SK-N-SH (cell line): ENCODE measurements around the gene ANXA7. TPM values are rescaled to one million over a fixed set of nuclear protein-coding genes. Genes with fewer than 3 reads are reported as not detected.

Experiments used
- CTCF ChIA-PET: fragments of 300-600, 350-600 bp; formaldehyde crosslinking; extraction: SDS; loops from one replicate; lab custom pipeline; 2021; lab: Yijun Ruan, JAX
- POLR2A ChIA-PET: fragments of 350-600 bp; sonication (Branson Sonifier 250); formaldehyde crosslinking; extraction: SDS; loops from one replicate; lab custom pipeline; 2020; ENCODE audit warnings: antibody characterized with exemption, inconsistent platforms; lab: Yijun Ruan, JAX
- DNase-seq: peaks from one replicate; pipeline ENCODE4 v3.0.0; 2012
- H2AFZ ChIP-seq: fragments of 200-600 bp; sonication (generic); 2 replicates; pipeline ENCODE4 v1.8.1; 2016; ENCODE audit warnings: antibody characterized with exemption, mild to moderate bottlenecking, low read depth
- H3F3A ChIP-seq: fragments of 200-600 bp; sonication (generic); replicated peaks from 2 replicates; pipeline ENCODE3; 2016; ENCODE audit warnings: antibody characterized with exemption, mild to moderate bottlenecking; ENCODE audit not compliant: insufficient read depth
- H3K27ac ChIP-seq, 2 experiments: fragments of 200-500 bp in 1 of 2; fragments of 200-600 bp in 1 of 2; sonication (Bioruptor generic) in 1 of 2; sonication (generic), shearing (Covaris generic) in 1 of 2; 2 replicates each; pipeline versions ENCODE4 v1.5.1 to v1.6.1; 2014 to 2016; ENCODE audit warnings: low read depth in 2 of 2, inconsistent platforms in 1 of 2, low read length in 1 of 2, mild to moderate bottlenecking in 1 of 2, mixed read lengths in 1 of 2
- H3K27me3 ChIP-seq: fragments of 200-600 bp; sonication (generic), shearing (Covaris generic); 2 replicates; pipeline ENCODE4 v1.6.1; 2016; ENCODE audit warnings: mixed run types; ENCODE audit not compliant: insufficient read depth
- H3K36me3 ChIP-seq, 2 experiments: fragments of 200-500 bp in 1 of 2; fragments of 200-600 bp in 1 of 2; sonication (Bioruptor generic) in 1 of 2; sonication (generic) in 1 of 2; replicated peaks in 1 of 2; 2 replicates each; pipeline versions ENCODE3 to v1.5.1; 2014 to 2016; ENCODE audit warnings: low read length in 1 of 2, mild to moderate bottlenecking in 1 of 2; ENCODE audit not compliant: insufficient read depth in 2 of 2, control insufficient read depth in 1 of 2
- H3K4me1 ChIP-seq, 2 experiments: fragments of 200-500 bp in 1 of 2; fragments of 200-600 bp in 1 of 2; sonication (Bioruptor generic) in 1 of 2; sonication (generic), shearing (Covaris generic) in 1 of 2; 2 replicates each; pipeline versions ENCODE4 v1.5.1 to v1.6.1; 2014 to 2016; ENCODE audit warnings: low read depth in 1 of 2, low read length in 1 of 2, mixed run types in 1 of 2; ENCODE audit not compliant: insufficient read depth in 2 of 2, control insufficient read depth in 1 of 2
- H3K4me2 ChIP-seq: fragments of 200-600 bp; sonication (generic), shearing (Covaris generic); 2 replicates; pipeline ENCODE4 v1.6.1; 2017; ENCODE audit warnings: mixed run types
- H3K4me3 ChIP-seq, 2 experiments: fragments of 200-500 bp in 1 of 2; fragments of 200-600 bp in 1 of 2; sonication (Bioruptor generic) in 1 of 2; sonication (generic), shearing (Covaris generic) in 1 of 2; 2 replicates each; pipeline versions ENCODE4 v1.5.1 to v1.8.1; 2014 to 2016; ENCODE audit warnings: low read depth in 2 of 2, inconsistent platforms in 1 of 2, low read length in 1 of 2, mild to moderate bottlenecking in 1 of 2, mixed read lengths in 1 of 2, moderate library complexity in 1 of 2
- H3K79me2 ChIP-seq: fragments of 200-600 bp; sonication (generic); 2 replicates; pipeline ENCODE4 v1.8.1; 2017; ENCODE audit warnings: mild to moderate bottlenecking; ENCODE audit not compliant: insufficient read depth
- H3K9ac ChIP-seq: fragments of 200-600 bp; sonication (generic); 2 replicates; pipeline ENCODE4 v1.6.1; 2017; ENCODE audit warnings: mixed run types
- H3K9me2 ChIP-seq: fragments of 200-600 bp; sonication (generic); 2 replicates; pipeline ENCODE4 v1.6.1; 2017; ENCODE audit warnings: mixed run types
- H3K9me3 ChIP-seq: fragments of 200-600 bp; sonication (generic); 2 replicates; pipeline ENCODE4 v1.6.1; 2017; ENCODE audit warnings: mixed run types, mild to moderate bottlenecking, moderate library complexity
- H4K20me1 ChIP-seq: fragments of 200-600 bp; sonication (generic); 2 replicates; pipeline ENCODE4 v1.6.1; 2017; ENCODE audit warnings: mild to moderate bottlenecking, mixed run types; ENCODE audit not compliant: insufficient read depth
- ELF1 ChIP-seq: IDR thresholded peaks from 2 replicates; pipeline ENCODE4 v1.4.0; 2012
- FOXJ3 ChIP-seq: sonication (generic); formaldehyde crosslinking; IDR thresholded peaks from 2 replicates; pipeline ENCODE4 v1.5.1; 2020; ENCODE audit warnings: mild to moderate bottlenecking, missing genetic modification reagents
- GABPA ChIP-seq: IDR thresholded peaks from 2 replicates; pipeline ENCODE4 v1.4.0; 2012; ENCODE audit warnings: low read depth, mild to moderate bottlenecking
- MAX ChIP-seq: IDR thresholded peaks from 2 replicates; pipeline ENCODE4 v1.4.0; 2012; ENCODE audit warnings: low read depth
- MEF2A ChIP-seq: IDR thresholded peaks from 2 replicates; pipeline ENCODE4 v1.4.0; 2012; ENCODE audit warnings: low read depth, borderline replicate concordance
- NFIC ChIP-seq: IDR thresholded peaks from 2 replicates; pipeline ENCODE4 v1.4.0; 2012; ENCODE audit warnings: borderline replicate concordance
- POLR2AphosphoS5 ChIP-seq: IDR thresholded peaks from 2 replicates; pipeline ENCODE4 v1.6.1; 2012; ENCODE audit warnings: low read depth, low read length
- RAD21 ChIP-seq: IDR thresholded peaks from 2 replicates; pipeline ENCODE4 v1.6.1; 2012; ENCODE audit warnings: mild to moderate bottlenecking, low read length
- RCOR1 ChIP-seq: fragments of 150-350 bp; IDR thresholded peaks from 2 replicates; pipeline ENCODE4 v1.6.1; 2017; ENCODE audit warnings: antibody characterized with exemption, low read length
- REST ChIP-seq: IDR thresholded peaks from 2 replicates; pipeline ENCODE4 v1.6.1; 2012; ENCODE audit warnings: mild to moderate bottlenecking, low read depth, low read length, moderate library complexity
- TAF1 ChIP-seq: IDR thresholded peaks from 2 replicates; pipeline ENCODE4 v1.6.1; 2012; ENCODE audit warnings: low read depth, mild to moderate bottlenecking, low read length, moderate library complexity, borderline replicate concordance
- TEAD4 ChIP-seq: IDR thresholded peaks from 2 replicates; pipeline ENCODE4 v1.4.0; 2012; ENCODE audit warnings: mild to moderate bottlenecking, borderline replicate concordance; ENCODE audit not compliant: insufficient read depth
- USF2 ChIP-seq: fragments of 150-350 bp; IDR thresholded peaks from 2 replicates; pipeline ENCODE4 v1.6.1; 2017; ENCODE audit warnings: antibody characterized with exemption, low read length, low read depth, borderline replicate concordance
- ZBTB33 ChIP-seq: IDR thresholded peaks from 2 replicates; pipeline ENCODE4 v1.4.0; 2012; ENCODE audit warnings: low read depth, borderline replicate concordance
- WGBS: methylation state at CpG from one replicate; pipeline ENCODE4 v1.1.6; 2017; ENCODE audit warnings: low lambda C conversion rate; 5-methylcytosine and 5-hydroxymethylcytosine counted together
- polyA plus RNA-seq, 3 experiments: library from polyadenylated mRNA; depleted of rRNA; stranded (reverse); fragments of >200 nt; gene quantifications; 2 replicates each; pipeline ENCODE4 v1.2.3, GENCODE V29; 2012

Gene ANXA7
- polyA plus RNA-seq, 1 of the 3 experiments (the other 2 are of a cell fraction), result 65.7 TPM

- CTCF ChIA-PET, result no interaction called here
- Histone ChIP-seq H3K4me1 (peaks cover 4 to 8% of the 10 kb centered on the region in 2 experiments; a peak in 1 of 4 replicates), H3K9ac (no peak overlapping the region), H4K20me1 (peaks cover 66% of the 10 kb centered on the region), H2AFZ (no peak overlapping the region), H3K27me3 (no peaks in the 10 kb centered on the region), H3K79me2 (peaks cover 100% of the 10 kb centered on the region), H3F3A (peaks cover under 1% of the 10 kb centered on the region), H3K4me2 (no peak overlapping the region), H3K36me3 (peaks cover 3 to 27% of the 10 kb centered on the region in 2 experiments), H3K27ac (no peak overlapping the region), H3K4me3 (no peak overlapping the region), H3K9me2 (no peaks in the 10 kb centered on the region), H3K9me3 (no peaks in the 10 kb centered on the region)
- POLR2A ChIA-PET, result no interaction called here
- TF ChIP-seq ELF1 (no peak), MAX (no peak), FOXJ3 (CRISPR knock-in tag) (no peak), RAD21 (no peak), RCOR1 (no peak), TAF1 (no peak), NFIC (no peak), POLR2AphosphoS5 (no peak), USF2 (no peak), TEAD4 (no peak), GABPA (no peak)
- WGBS, result 83% methylated on average over 5 of the region's 5 CpGs
- DNase-seq, result no peak
Observed at GRCh38 chr10:73408061-73408460, 5.8 kb downstream of the ANXA7 start.

GRCh38 chr10:73407495-73407894, 6.4 kb downstream of the ANXA7 start:
- Histone ChIP-seq H3K4me3 (no peak overlapping the region), H3K4me1 (0 out of 4 replicates have a peak, but pooled peaks cover 0 to 5% of the 10 kb centered on the region in 2 experiments), H3K9ac (no peak overlapping the region), H3K79me2 (peaks cover 100% of the 10 kb centered on the region), H3K4me2 (no peak overlapping the region), H3K27me3 (no peaks in the 10 kb centered on the region), H3K9me3 (no peaks in the 10 kb centered on the region), H3K27ac (no peak overlapping the region), H3F3A (no peaks in the 10 kb centered on the region), H3K36me3 (peaks cover 3 to 27% of the 10 kb centered on the region in 2 experiments), H4K20me1 (peaks cover 72% of the 10 kb centered on the region), H3K9me2 (no peaks in the 10 kb centered on the region), H2AFZ (no peak overlapping the region)
- POLR2A ChIA-PET, result no interaction called here
- CTCF ChIA-PET, result interaction anchor here (0.5 to 1.7 kb wide), 2 partner anchors 122 to 224 kb away, joined by 3 read pairs; no protein-coding TSS in a partner anchor
- DNase-seq, result no peak
- TF ChIP-seq REST (peak; percentile 76), MEF2A (no peak), ZBTB33 (no peak), POLR2AphosphoS5 (no peak), NFIC (no peak)
- WGBS, result 95% methylated on average over 1 of the region's 1 CpG
